Stimulated activated CD8-positive, alpha-beta memory T cell treated with anti-CD3 and anti-CD28 coated beads, Interleukin-15, amount 100 ng/mL, for 48 hours (primary cell): ENCODE measurements around the gene SMAD3.
"Not testable (repeated sequence)": the region's sequence is repeated elsewhere in the genome, so short reads cannot be mapped to it uniquely, and the experiment has no call there.

ENCODE experiments used
- DNase-seq, 2 donors: peaks; one replicate each; pipeline ENCODE4 v3.0.0-alpha.2; 2020; ENCODE audit warnings: low read depth in 2 of 2

SMAD3 gene

DNA sequence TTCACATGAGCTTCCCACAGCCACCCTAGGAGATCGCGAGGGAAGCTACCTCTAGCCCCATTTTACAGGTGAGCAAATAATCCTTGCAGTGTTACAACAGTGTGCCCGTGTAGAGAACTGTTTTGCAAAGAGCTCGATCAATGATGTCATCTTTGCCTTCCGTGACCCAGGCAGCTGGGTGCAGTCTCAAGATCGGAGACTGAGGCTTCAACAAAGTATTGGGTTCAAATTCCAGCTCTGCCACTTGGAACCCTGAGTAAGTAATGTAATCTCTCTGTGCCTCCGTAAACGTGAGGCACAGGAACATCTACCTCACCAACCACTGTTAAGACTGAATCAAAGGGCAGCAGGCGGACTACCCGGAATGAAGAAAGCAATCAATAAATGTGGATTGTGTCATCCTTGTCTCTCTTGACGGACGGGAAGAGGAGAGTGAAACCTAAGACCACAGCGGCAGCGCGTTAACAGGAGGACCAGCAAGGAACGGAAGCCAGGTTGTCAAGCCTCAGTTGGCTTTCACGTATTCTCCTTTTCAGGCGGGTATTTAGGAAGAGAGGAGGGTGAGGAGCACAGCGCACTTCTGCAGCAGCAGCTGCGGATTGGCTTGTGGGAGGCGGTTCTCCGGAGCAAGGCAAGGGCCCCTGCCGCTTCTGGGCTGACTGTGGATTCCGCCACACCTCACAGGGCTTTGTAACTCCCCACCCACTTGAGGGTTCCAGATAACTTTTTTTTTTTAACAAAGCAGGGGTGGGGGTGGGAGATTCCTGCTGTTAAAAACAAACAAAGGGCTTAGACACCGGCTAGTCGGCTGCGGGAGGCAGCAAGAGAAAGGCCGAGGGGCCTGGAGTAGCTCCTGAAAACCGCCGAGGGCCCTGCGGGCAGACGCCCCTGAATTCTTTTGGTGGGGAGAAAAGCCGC lies 1.5 kb upstream of the SMAD3 start:
- DNase-seq, result no peak

DNA sequence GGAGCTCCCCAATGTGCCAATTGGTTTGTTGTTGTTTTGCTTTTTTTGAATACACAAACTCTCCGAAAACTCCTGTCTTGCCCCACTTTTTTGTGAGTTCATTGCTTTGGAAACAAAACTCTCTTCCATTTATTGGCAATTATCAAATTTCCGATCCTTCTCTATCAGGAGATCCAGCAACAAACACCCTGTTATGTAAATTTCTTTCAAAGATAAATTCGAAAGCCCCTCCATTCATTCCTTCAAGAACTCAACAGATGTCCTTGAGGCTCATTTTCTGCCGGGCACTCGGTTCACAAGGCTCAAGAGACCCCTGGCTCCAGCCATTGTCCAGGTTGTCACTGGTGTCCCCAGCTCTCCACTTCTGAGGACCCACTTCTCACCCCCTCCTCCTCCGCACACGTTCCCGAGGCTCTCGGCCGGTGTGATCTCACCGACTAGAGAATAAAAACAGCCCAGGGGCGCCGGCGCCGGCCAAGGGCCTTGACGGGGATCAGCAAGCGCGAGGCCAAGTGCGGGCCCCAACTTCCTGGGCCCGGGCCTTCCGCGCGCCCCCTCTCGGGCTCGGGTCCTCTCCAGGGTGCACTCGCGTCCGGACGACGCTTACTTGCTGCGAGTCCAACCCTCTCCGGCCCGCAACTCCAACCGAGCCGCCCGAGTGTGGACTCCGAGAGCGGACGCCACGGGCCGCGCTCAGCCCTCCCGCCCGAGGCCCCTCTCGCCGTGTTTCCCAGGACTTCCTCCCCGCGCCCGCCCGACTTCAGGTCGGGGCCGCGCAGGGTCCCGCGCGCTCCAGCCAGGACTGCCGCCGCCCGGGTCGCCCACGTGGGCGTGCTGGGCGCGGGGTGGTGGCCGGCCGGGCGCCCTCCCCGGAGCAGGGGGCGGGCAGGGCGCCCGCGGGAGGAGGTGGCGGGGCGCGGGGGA lies 533 bp upstream of the SMAD3 start:
- no peak for DNase-seq

DNA sequence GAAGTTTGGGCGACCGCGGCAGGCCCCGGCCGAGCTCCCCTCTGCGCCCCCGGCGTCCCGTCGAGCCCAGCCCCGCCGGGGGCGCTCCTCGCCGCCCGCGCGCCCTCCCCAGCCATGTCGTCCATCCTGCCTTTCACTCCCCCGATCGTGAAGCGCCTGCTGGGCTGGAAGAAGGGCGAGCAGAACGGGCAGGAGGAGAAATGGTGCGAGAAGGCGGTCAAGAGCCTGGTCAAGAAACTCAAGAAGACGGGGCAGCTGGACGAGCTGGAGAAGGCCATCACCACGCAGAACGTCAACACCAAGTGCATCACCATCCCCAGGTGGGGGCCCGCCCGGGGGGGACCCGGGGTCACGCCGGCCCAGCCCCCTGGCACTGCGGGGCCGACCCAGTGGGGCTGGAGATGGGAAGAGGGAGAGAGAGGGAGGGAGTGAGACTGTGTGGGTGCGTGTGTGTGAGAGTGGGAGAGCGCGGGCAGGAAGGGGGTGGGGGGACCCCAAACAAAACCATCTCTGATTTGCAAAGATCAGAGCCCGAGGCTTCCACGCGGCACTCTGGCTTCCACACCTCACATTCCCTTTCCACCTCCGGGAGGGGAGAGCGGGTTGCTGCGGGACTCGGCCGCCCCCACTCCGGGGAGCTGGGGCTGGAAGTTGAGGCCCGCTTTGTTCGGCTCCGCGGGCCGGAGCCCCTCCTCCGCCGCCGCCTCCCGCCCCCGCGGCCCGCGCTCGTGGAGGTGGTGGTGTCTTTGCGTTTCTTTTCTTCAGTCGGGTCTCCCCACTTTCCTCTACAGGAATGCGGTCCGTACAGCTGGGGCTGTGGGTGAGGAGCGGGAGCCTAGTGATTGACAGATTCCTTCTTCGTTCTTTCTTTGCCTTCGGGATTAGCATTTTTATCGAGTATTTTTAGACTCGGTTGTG lies 898 bp downstream of the SMAD3 start:
- DNase-seq, result no peak

DNA sequence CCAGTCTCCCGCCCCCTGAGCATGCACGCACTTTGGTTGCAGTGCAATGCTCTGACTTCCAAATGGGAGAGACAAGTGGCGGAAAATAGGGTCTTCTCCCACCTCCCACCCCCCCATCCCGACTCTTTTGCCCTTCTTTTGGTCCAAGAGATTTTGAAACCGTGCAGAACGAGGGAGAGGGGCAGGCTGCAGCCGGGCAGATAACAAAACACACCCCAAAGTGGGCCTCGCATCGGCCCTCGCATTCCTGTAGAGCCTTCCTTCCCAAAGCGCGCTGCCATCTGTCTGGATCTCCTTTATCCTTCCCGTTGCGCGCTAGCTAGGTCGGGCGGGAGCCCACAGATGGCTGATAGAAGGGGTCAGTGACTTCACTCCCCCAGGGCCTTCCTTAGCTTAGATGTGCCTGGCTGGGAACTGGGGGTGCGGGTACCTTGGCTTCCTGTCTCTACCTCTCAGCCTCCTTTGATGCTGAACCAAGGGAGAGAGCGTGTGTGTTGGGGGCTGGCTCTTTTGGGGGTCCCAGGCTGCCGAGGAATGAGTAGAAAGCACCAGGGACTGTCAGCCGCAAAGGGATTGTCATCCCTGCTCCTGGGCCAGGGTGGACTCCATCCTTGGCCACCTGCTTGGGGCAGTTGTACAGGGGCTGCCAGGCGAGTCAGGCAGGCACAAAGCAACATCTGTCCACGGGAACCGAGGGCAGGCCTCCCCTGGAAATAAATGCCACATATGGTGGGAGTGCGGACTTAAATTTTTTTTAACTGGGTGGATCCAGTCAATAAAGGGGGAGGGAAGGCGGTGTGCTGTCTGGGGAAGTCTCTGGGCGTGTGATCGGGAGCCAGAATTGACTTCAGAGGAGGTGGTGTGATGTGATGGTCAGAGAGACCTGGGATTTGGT lies 1.8 kb downstream of the SMAD3 start:
- DNase-seq, result no peak

DNA sequence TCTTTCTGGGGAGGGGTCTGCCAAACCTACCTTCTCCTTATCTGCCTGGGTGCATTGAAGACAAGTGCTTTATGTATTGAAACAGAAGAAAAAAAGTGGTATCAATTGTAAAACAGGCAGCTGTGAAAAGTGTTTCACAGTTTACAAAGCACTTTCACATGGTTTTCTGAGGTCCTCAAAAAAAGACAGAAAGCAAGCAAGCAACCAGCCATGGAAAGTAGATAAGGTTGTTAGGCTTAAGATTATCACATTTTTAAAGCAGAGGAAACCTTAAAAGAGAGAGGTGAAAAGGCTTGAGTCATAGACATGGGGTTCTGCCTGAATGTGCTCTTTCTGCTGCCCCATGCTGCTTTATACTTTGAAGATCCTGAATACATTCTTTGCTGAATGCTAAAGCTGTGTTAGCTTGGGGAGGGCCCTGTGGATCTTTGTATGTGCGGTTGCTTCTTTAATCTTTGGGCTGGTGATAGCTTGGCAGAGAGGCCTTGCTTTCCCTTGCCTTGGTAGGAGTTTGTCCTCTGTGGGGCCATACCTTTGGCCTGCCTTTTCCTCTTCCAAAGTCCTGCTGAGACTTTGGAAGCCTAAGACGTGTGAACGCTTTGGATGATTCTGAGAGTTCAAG lies 2.6 kb downstream of the SMAD3 start:
- no peak for DNase-seq

DNA sequence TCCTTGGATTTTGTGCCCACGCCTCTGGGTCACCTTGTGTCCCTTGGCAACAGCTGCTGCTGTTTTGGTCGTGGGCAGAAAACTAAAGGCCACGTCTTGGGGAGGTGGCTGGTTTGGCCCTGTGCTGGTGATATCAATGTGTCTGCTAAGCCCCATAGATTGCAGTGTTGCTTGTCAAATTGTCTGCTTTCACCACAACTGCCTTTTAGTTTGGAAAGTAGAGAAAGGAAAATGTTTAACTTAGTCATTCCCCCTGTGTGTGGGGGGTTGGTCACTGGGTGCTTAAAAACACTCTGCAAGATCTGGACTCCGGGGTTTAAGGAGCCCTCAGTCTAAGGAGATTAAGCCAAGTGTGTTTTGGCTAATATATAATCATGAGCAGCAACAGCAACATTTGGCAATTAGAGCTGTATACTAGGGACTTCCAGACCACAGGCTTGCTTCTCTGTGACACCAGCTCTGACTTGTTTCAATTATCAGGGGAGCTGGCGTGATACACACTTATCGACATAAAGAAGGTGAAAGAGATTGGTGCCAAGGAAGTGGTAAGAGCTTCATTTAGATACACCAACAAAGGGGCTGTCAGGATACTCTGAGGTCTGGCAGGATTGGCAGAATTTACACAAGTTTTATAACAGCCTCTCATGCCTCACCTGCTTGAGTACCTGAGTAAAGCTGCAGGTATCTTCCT lies 3.5 kb downstream of the SMAD3 start:
- no peak for DNase-seq

DNA sequence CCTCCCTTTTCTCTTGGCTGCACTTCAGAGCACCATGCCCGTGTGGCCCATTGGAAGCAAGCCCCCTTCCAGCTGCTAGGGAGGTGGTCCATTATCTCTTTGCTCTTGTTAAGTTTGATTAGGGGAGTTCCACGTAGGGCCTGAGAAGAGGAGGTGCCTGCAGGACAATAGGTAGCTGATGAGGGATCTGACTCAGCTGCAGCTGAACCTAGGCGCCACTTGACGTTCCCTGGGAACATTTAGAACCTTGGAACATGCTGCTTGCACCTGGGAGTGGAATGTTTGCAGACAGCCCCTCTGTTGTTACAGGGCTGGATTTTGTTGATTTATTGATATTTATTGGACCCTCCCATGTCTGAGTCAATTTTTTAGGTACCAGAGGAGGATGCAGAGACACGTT lies 4.7 kb downstream of the SMAD3 start:
- no peak for DNase-seq

DNA sequence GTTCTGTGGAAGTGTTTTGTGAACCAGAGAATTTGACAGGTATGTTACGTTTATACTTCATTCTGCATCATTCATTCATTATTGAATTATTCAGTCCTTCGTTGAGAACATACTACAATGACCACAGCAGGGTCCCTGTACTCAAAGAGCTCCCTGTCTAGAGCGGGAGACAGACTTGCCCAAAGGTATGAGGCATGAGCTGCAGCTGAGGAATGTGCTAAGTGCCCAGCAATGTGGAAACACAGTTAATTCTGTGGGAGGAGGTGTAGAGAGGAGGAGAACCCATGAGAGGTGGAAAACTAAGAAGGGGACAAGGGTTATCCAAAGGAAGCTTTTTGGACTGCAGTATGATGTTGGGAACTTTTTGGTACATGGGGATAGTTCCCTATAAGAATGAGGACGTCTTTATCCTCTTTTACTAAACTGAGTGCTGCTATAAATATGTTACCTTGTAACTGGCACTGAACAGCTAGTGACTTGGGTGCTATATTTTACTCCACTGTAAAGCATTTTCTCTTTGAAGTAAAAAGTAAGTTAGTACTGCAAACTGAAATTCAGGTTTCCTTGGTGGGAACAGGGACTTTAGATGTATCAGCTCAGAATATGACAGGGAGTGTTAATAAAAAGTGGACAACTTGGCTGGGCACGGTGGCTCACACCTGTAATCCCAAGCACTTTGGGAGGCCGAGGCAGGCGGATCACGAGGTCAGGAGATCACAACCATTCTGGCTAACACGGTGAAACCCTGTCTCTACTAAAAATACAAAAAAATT lies 5.7 kb downstream of the SMAD3 start:
- DNase-seq, result no peak

DNA sequence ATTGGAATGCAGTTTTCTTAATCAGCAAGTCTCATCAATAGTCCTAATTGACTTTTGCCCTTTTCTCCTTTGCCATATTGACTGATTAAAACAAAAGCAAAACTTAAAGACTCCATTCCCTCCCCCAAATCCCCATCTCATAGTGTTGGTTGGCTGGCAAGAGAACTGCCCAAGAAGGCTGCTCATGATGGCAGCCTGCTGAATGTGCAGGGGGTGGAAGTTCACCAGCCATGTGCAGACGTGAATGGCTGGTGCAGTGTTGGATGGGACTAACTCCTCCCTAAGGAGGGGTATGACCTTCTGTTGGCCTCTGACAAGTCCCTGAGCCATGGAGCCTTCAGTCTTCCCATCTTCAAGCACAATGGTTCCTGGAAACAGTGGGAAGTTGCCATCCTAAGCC lies 7.0 kb downstream of the SMAD3 start:
- no peak for DNase-seq

DNA sequence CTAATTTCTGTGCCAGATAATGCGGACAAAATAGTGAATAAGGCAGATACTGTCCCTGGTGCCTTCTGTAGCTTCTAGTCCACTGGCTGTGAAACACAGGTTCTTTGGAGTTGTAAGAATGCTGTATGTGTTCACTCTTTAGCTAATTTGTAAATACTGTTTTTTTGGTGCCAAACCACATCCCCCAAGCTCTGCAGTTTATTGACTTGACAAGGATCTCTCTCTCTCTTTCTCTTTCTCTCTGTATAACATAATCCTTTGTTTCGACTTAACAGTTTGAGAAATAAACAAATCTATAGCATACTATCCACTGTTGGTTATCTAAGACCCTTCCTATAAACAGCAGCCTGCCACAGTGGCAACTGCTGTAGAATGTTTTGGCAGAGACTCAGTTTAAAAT lies 7.6 kb downstream of the SMAD3 start:
- DNase-seq, result no peak

DNA sequence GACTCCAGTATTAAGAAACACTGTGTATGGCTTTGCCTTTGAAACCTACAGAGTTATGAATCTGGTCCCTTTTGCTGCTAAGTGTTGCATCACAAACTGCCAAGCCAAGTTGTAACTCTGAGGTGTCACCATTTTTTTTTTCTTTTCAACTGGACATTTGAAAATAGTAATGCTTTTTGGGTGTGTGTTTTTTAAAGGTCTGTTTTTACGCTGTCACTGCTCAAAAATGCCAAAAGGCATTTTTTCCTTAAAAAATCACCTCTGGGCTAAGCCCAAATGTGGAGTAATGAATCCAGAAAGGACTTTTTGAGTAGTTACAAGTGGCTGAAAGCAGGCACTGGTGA lies 9.5 kb downstream of the SMAD3 start:
- no peak for DNase-seq

DNA sequence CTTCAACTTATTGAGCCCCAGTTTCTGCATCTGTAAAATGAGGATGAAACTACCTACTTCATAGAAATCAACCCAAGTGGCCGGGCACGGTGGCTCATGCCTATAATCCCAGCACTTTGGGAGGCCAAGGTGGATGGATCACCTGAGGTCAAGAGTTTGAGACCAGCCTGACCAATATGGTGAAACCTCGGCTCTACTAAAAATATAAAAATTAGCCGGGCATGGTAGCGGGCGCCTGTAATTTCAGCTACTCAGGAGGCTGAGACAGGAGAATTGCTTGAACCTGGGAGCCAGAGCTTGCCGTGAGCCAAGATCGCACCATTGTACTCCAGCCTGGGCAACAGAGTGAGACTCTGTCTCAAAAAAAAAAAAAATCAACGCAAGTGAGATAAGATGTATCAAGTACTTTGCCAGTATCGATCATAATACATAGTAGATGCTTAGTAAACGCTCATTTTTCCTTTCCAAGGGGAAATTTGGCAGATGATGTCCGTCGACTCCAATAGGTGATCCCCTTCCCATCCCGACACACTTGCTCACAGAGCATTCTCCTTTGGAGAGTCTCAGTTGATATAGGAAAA lies 10.2 kb downstream of the SMAD3 start:
- not testable (repeated sequence) for DNase-seq

DNA sequence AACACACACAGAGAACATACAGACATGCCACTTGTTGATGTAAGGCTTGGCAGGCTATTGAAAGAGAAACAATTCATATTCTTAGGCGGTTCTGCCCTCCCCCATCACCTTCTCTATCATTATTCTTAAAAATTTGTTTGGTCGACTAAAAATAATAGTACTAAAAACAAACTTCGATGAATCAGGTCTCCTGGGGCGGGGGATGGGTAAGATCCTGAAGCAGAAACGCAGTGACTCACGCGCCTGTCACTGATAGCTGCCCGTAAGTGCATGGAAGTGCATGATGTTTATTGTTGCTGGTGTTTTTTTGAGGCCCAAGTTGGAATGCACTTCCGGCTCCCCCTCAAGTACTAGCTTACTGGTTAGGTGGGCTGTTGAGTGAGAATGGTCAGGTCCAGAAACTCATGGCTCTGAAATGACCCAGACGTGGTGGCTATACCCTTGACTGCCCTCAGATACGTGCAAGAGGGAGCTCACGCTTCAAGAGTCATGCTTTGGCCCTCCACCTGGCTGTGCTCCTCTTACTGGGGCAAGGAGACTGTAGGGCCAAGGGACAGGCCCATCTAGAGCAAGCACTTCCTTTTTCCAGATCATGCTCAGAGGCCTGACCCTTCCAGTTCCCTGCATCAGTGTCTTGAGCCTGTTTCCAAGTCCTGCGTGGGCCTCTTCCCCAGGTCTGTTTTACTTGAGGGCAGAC lies 10.9 kb downstream of the SMAD3 start:
- DNase-seq, result no peak

DNA sequence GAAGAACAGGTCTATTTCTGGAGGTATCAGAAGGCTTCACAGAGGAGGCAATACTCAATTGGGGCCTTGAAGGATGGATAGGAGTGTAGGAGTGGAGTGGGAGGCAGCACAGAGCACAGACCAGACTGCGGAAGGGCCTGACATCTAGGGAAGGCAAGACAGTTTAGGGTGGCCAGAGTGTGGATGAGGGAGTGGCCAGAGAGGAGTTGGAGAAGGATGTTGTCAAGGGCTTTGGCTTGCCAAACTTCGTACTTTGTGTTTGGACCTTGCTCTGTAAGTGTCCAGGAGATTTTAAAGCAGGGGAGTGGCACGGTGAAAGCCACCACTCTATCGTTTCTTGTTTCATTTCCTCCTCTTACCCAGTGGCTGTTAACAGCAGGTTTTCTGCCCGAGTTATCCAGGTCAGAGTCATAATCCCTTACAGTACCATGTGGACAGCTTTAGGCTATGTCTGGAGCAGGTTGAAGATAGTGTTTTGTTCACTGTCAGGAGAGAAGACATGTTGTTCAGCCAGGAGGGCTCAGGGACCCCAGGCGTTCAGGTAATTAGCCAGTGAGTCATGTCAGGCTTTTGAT lies 12.3 kb downstream of the SMAD3 start:
- DNase-seq, result no peak

DNA sequence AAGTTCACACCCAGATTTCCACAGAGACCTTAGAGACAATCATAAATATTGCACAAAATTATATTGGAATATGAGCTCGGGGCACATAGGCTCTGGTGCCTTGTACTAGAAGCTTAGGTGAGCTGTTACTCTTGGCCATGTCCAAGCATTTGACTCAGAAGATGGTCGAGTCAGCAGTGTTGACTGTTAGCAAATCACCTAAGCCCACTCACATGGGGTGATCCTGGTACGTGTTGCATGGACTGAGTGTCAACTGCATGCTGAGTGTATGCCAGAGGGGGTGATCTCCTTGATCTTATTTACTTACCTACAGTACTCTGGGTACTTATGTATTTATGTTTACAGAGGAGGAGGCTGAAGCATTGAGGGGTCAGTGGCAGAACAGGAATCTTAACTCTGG lies 14.0 kb downstream of the SMAD3 start:
- no peak for DNase-seq

DNA sequence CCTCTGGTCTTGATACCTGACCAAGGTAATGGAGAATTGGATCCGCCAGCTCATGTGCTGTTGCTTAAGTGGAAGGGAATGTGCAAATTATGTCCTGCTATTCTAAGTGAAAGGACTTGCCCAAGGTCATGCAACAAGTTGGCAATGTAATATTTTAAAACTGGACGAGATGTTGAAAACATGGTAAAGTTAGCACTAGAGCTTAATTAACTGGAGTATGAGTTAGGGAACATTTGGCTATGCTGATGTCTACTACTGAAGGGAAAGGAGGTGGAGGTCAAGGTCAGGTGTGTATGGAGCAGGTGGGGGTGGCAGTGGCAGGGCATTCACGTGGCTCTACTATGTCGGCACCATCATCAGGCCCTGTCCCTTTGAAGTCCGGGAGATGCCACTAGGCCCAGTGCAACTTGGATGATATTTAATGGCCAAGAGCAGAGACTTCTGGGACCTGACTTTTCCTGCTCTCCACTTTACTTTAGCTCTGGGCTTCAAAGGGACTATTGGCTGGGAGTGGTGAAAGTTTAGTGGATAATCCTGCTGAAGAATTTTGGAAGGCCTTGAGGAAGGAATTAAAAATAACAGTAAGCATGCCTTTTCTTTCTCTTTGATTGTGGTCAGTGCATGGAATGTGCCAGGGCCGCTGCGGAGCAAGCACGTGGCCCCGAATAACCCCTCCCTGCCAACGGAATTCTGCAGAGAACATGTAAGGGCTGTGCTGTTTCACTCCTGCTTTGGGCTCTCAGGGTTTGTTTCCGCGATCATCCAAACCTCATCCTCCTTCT lies 14.9 kb downstream of the SMAD3 start:
- DNase-seq, result no peak
